SK-N-MC (cell line): ENCODE data around the gene MIA2.

Experiments
- DNase-seq: peaks from one replicate; pipeline ENCODE4 v3.0.0-alpha.2; 2011; ENCODE audit warnings: low read depth, low spot score
- H3K27ac ChIP-seq: fragments of 200-600 bp; sonication (generic); 2 replicates; pipeline ENCODE4 v1.5.1; 2016; ENCODE audit warnings: mixed run types
- H3K36me3 ChIP-seq: fragments of 200-600 bp; sonication (generic); 2 replicates; pipeline ENCODE4 v1.6.1; 2017; ENCODE audit warnings: antibody characterized with exemption, low read length, mixed read lengths; ENCODE audit not compliant: insufficient read depth
- H3K4me3 ChIP-seq: fragments of 200-600 bp; sonication (generic); 2 replicates; pipeline ENCODE4 v1.5.1; 2016
- H3K9ac ChIP-seq: fragments of 200-600 bp; sonication (generic); 2 replicates; pipeline ENCODE4 v1.8.0; 2017; ENCODE audit warnings: mixed run types, mixed read lengths; ENCODE audit not compliant: insufficient read length
- H3K9me3 ChIP-seq: fragments of 200-600 bp; sonication (generic); 2 replicates; pipeline ENCODE4 v1.6.1; 2017; ENCODE audit warnings: low read depth, mild to moderate bottlenecking, antibody characterized with exemption, low read length, moderate library complexity, mixed read lengths
- EZH2 ChIP-seq: fragments of 200-600 bp; sonication (generic); IDR thresholded peaks from one replicate; pipeline ENCODE4 v1.6.1; 2017; ENCODE audit warnings: antibody characterized with exemption
- FOXP2 ChIP-seq: optimal IDR thresholded peaks from 2 replicates; pipeline ENCODE3; 2011; ENCODE audit warnings: mild to moderate bottlenecking, moderate library complexity; ENCODE audit not compliant: insufficient read depth; ENCODE audit errors: extremely low read length, control extremely low read depth
- POLR2AphosphoS5 ChIP-seq: IDR thresholded peaks from 2 replicates; pipeline ENCODE4 v1.6.1; 2012; ENCODE audit warnings: mild to moderate bottlenecking, low read depth, low read length, borderline replicate concordance

MIA2 gene

GRCh38 chr14:39376667-39377403, 143.1 kb downstream of the MIA2 start:
- H3K4me3 ChIP-seq, result no peak overlapping the region
- no peak for TF ChIP-seq FOXP2
- TF ChIP-seq POLR2AphosphoS5, result no peak
- no peak for TF ChIP-seq EZH2
- H3K9me3 ChIP-seq, result no peaks in the 10 kb centered on the region
- H3K36me3 ChIP-seq, result no peaks in the 10 kb centered on the region
- no peak for DNase-seq
- peak overlapping the region; percentile 51 for H3K9ac ChIP-seq
- peak overlapping the region; percentile 73 for H3K27ac ChIP-seq

GRCh38 chr14:39381366-39381765, 147.7 kb downstream of the MIA2 start:
- DNase-seq, result no peak
- Histone ChIP-seq H3K36me3 (no peaks in the 10 kb centered on the region), H3K9me3 (no peaks in the 10 kb centered on the region), H3K27ac (no peak overlapping the region), H3K9ac (no peak overlapping the region), H3K4me3 (no peak overlapping the region)
- TF ChIP-seq POLR2AphosphoS5 (no peak), EZH2 (no peak), FOXP2 (no peak)

- Histone ChIP-seq H3K9ac (no peak overlapping the region), H3K36me3 (no peaks in the 10 kb centered on the region), H3K27ac (no peak overlapping the region), H3K9me3 (no peaks in the 10 kb centered on the region), H3K4me3 (no peak overlapping the region)
- TF ChIP-seq EZH2 (no peak), FOXP2 (no peak)
- no peak for DNase-seq
Observed at GRCh38 chr14:39382463-39382862, 148.7 kb downstream of the MIA2 start.

- H3K9me3 ChIP-seq, result no peaks in the 10 kb centered on the region
- no peak overlapping the region for H3K9ac ChIP-seq
- H3K27ac ChIP-seq, result no peak overlapping the region
- no peak for DNase-seq
- H3K4me3 ChIP-seq, result no peak overlapping the region
- no peak for TF ChIP-seq FOXP2
- TF ChIP-seq POLR2AphosphoS5, result no peak
- TF ChIP-seq EZH2, result no peak
- H3K36me3 ChIP-seq, result no peaks in the 10 kb centered on the region
Observed at GRCh38 chr14:39383026-39383660, 149.4 kb downstream of the MIA2 start.

GRCh38 chr14:39383741-39384140, 150.0 kb downstream of the MIA2 start:
- DNase-seq, result no peak
- no peak overlapping the region for H3K4me3 ChIP-seq
- no peaks in the 10 kb centered on the region for H3K36me3 ChIP-seq
- no peaks in the 10 kb centered on the region for H3K9me3 ChIP-seq
- H3K27ac ChIP-seq, result no peak overlapping the region
- no peak overlapping the region for H3K9ac ChIP-seq
- no peak for TF ChIP-seq EZH2
- TF ChIP-seq POLR2AphosphoS5, result no peak
- no peak for TF ChIP-seq FOXP2

- no peaks in the 10 kb centered on the region for H3K36me3 ChIP-seq
- TF ChIP-seq EZH2 (no peak), POLR2AphosphoS5 (no peak), FOXP2 (no peak)
- no peaks in the 10 kb centered on the region for H3K9me3 ChIP-seq
- H3K4me3 ChIP-seq, result no peak overlapping the region
- H3K27ac ChIP-seq, result no peak overlapping the region
- no peak overlapping the region for H3K9ac ChIP-seq
- DNase-seq, result no peak
Observed at GRCh38 chr14:39384177-39384576, 150.5 kb downstream of the MIA2 start.

- Histone ChIP-seq H3K4me3 (no peak overlapping the region), H3K27ac (no peak overlapping the region), H3K9me3 (no peaks in the 10 kb centered on the region), H3K36me3 (no peaks in the 10 kb centered on the region), H3K9ac (no peak overlapping the region)
- TF ChIP-seq FOXP2, result no peak
- TF ChIP-seq POLR2AphosphoS5, result no peak
- no peak for TF ChIP-seq EZH2
- no peak for DNase-seq
Observed at GRCh38 chr14:39393289-39393688, 159.6 kb downstream of the MIA2 start.

GRCh38 chr14:39395555-39396254, 162.0 kb downstream of the MIA2 start:
- peaks cover 8% of the 10 kb centered on the region; the same call in 1 of the 2 replicates for H3K36me3 ChIP-seq
- H3K9me3 ChIP-seq, result no peaks in the 10 kb centered on the region
- H3K27ac ChIP-seq, result no peak overlapping the region
- H3K9ac ChIP-seq, result no peak overlapping the region
- TF ChIP-seq EZH2, result no peak
- no peak for TF ChIP-seq POLR2AphosphoS5
- TF ChIP-seq FOXP2, result no peak
- DNase-seq, result no peak
- H3K4me3 ChIP-seq, result no peak overlapping the region
